HepG2 (cell line): Measurements from ENCODE around the gene TSSK2. TPM values are rescaled to one million over a fixed set of nuclear protein-coding genes. Genes with fewer than 3 reads are reported as not detected.

Source experiments
- ATAC-seq: fragments of 200-7000 bp; cut with Tn5 transposase; 3 replicates; pipeline ENCODE4 v1.9.1; 2020; ENCODE audit warnings: mild to moderate bottlenecking, moderate library complexity
- BruUV-seq: library from RNA; stranded (reverse); fragments of 400-500 nt; replicated peaks from 2 replicates; lab custom pipeline; 2021; lab: Mats Ljungman, UMichigan
- CTCF ChIA-PET: fragments of 300-600 bp; formaldehyde crosslinking; extraction: SDS; loops from one replicate; lab custom pipeline; 2021; ENCODE audit warnings: low total read pairs, inconsistent platforms, low intra/inter-chr PET ratio; lab: Yijun Ruan, JAX
- POLR2A ChIA-PET: fragments of 350-600 bp; sonication (Branson Sonifier 250); formaldehyde crosslinking; loops from one replicate; lab custom pipeline; 2020; ENCODE audit warnings: antibody characterized with exemption, inconsistent platforms; lab: Yijun Ruan, JAX
- DNase-seq: peaks from one replicate; pipeline ENCODE4 v3.0.0-alpha.2; 2015; ENCODE audit warnings: low spot score
- FAIRE-seq: peaks from 3 replicates; lab custom pipeline; 2011; peaks lifted over from hg19 to GRCh38; lab: Jason Lieb, UNC
- H2AFZ ChIP-seq: one replicate; pipeline ENCODE4 v1.6.1; 2011; ENCODE audit warnings: low read length, inconsistent platforms
- H3K27ac ChIP-seq: fragments of 300-600 bp; 3 replicates; pipeline ENCODE4 v1.8.0; 2011; ENCODE audit warnings: mixed run types, mild to moderate bottlenecking, mixed read lengths, low read length, inconsistent platforms; ENCODE audit not compliant: insufficient read depth; ENCODE audit errors: extremely low read length
- H3K27me3 ChIP-seq, 2 experiments: fragments of 200-600 bp in 1 of 2; 2 replicates in 1 of 2; 3 replicates in 1 of 2; pipeline versions ENCODE4 v1.6.0 to v1.8.0; 2011; ENCODE audit warnings: low read length in 2 of 2, mild to moderate bottlenecking in 2 of 2, moderate library complexity in 2 of 2, inconsistent platforms in 1 of 2; ENCODE audit not compliant: insufficient read depth in 2 of 2, control insufficient read depth in 1 of 2
- H3K36me3 ChIP-seq, 2 experiments: fragments of 200-600 bp in 1 of 2; replicated peaks in 1 of 2; 2 replicates in 1 of 2; 3 replicates in 1 of 2; pipeline versions ENCODE4 v1.5.1 to v1.8.0; 2011; ENCODE audit warnings: low read length in 2 of 2, inconsistent platforms in 1 of 2; ENCODE audit not compliant: insufficient read depth in 2 of 2, control insufficient read depth in 1 of 2
- H3K4me1 ChIP-seq: 2 replicates; pipeline ENCODE4 v1.5.1; 2012; ENCODE audit warnings: low read length, inconsistent platforms; ENCODE audit not compliant: insufficient read depth
- H3K4me2 ChIP-seq: 2 replicates; pipeline ENCODE4 v1.6.0; 2011; ENCODE audit warnings: low read depth, low read length, inconsistent platforms
- H3K4me3 ChIP-seq, 3 experiments: fragments of 200-600 bp in 1 of 3; sonication (generic), shearing (Covaris generic) in 1 of 3; replicated peaks in 1 of 3; 2 replicates each; pipeline ENCODE4 v1.5.1; 2011 to 2016; ENCODE audit warnings: low read length in 3 of 3, inconsistent platforms in 2 of 3, low read depth in 2 of 3, mild to moderate bottlenecking in 2 of 3, control low read depth in 1 of 3, mixed read lengths in 1 of 3; ENCODE audit not compliant: insufficient read depth in 1 of 3
- H3K79me2 ChIP-seq: one replicate; pipeline ENCODE4 v1.6.1; 2011; ENCODE audit warnings: low read length, inconsistent platforms; ENCODE audit not compliant: insufficient read depth
- H3K9ac ChIP-seq: 2 replicates; pipeline ENCODE4 v1.6.0; 2011; ENCODE audit warnings: mild to moderate bottlenecking, low read depth, low read length, inconsistent platforms; ENCODE audit not compliant: insufficient read depth
- H3K9me3 ChIP-seq: 2 replicates; pipeline ENCODE4 v1.5.1; 2012; ENCODE audit warnings: mild to moderate bottlenecking, low read length
- H4K20me1 ChIP-seq: 2 replicates; pipeline ENCODE4 v1.6.0; 2011; ENCODE audit warnings: inconsistent platforms, mild to moderate bottlenecking, low read length, moderate library complexity; ENCODE audit not compliant: insufficient read depth
- CC2D1A ChIP-seq: sonication (generic); formaldehyde crosslinking; IDR thresholded peaks from 2 replicates; pipeline ENCODE4 v1.8.1; 2023; ENCODE audit warnings: mild to moderate bottlenecking, missing genetic modification reagents
- HNRNPK ChIP-seq: fragments of 200-400 bp; formaldehyde crosslinking; IDR thresholded peaks from 2 replicates; pipeline ENCODE4 v1.6.1; 2018; ENCODE audit warnings: low read length, low read depth, moderate library complexity, mild to moderate bottlenecking; ENCODE audit not compliant: poor library complexity, severe bottlenecking
- MED1 ChIP-seq: sonication (generic); formaldehyde crosslinking; IDR thresholded peaks from 2 replicates; pipeline ENCODE4 v1.4.0; 2020; ENCODE audit warnings: missing genetic modification reagents
- TGIF2 ChIP-seq: IDR thresholded peaks from 2 replicates; pipeline ENCODE4 v1.6.1; 2016; ENCODE audit warnings: control low read depth, missing compliant biosample characterization
- WGBS: methylation state at CpG from one replicate; pipeline ENCODE4 v1.1.6; 2017; ENCODE audit warnings: low lambda C conversion rate; 5-methylcytosine and 5-hydroxymethylcytosine counted together
- in situ Hi-C: cut with HindIII; loops from 2 replicates; pipeline ENCODE4 v1.10.0; 2017; ENCODE audit warnings: low pct_unique_long_range_greater_than_20kb; ENCODE audit not compliant: extremely low pct_ligation_motif_present
- intact Hi-C: fragments of 100-400 bp; cut with micrococcal nuclease; formaldehyde crosslinking; loops from one replicate; pipeline ENCODE4 v1.10.0; 2022; ENCODE audit not compliant: unreplicated experiment
- polyA plus RNA-seq, 8 experiments: library from polyadenylated mRNA; depleted of rRNA in 3 of 8; stranded (reverse) in 7 of 8; unstranded in 1 of 8; fragments of >200 nt; fragmentation: Illumina TruSeq in 4 of 8; extraction: Trizol in 4 of 8; gene quantifications; 2 replicates each; pipeline versions ENCODE4 v1.2.1 to v1.2.3, GENCODE V29; 2011 to 2016; ENCODE audit warnings: low read depth in 4 of 8, missing spikeins in 1 of 8, mixed read lengths in 1 of 8; ENCODE audit not compliant: insufficient read depth in 1 of 8
- total RNA-seq, 5 experiments: library from RNA; depleted of rRNA; stranded (reverse); fragments of >200 nt; fragmentation: Illumina TruSeq; extraction: Trizol; gene quantifications; 2 replicates each; pipeline ENCODE4 v1.2.3, GENCODE V29; 2016; ENCODE audit warnings: low read depth in 1 of 5
- TF ChIP-seq, protein P1 (sequence below): IDR thresholded peaks from 2 replicates; pipeline ENCODE4 v1.6.1; 2012; ENCODE audit warnings: inconsistent platforms
- TF ChIP-seq, protein P2 (sequence below): sonication (generic); formaldehyde crosslinking; IDR thresholded peaks from 2 replicates; pipeline ENCODE4 v1.4.0; 2020; ENCODE audit warnings: mild to moderate bottlenecking, missing genetic modification reagents

TSSK2 gene
- total and polyA plus RNA-seq, 2 of the 13 experiments (the other 11 are each of a cell fraction or from before 2014, with no cell fraction given) = not detected

DNA sequence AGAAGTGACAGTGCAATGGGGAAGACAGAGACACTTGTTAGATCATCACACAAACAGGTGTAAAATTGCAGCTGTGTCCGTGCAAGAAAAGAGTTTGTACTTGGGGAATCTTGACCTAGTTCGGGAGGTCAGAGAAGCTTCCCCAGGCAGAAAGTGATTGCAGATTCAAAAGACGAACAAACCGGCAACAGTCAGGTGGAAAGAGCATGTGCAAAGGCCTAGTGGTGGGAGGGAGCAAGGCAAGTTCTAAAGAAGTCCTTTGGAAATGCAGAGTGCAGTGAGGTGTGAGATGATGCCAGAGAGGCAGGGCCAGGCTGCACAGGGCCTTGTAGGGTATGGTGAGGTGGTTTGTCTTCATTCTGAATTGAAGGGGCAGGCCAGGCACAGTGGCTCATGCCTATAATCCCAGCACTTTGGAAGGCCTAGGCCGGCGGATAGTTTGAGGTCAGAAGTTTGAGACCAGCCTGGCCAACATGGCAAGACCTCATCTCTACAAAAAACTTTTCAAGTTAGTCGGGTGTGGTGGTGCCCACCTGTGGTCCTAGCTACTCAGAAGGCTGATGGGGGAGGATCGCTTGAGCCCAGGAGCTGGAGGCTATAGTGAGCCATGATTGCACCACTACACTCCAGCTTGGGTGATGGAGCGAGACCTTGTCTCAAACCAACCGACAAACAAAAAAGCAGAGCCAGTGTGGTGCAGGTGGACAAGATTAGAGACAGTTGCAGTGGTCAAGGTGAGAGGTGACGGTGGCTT lies 15.3 kb downstream of the TSSK2 start:
- POLR2A ChIA-PET = interaction anchor here (0.9 kb wide), 1 partner anchor 32 kb away, joined by 3 read pairs; the partner anchor contains the start of gene SLC25A1
- peak overlapping the region in 1 of 3 experiments; percentile 36; a peak in 1 of 6 replicates for H3K4me3 ChIP-seq
- DNase-seq (peak; percentile 25), FAIRE-seq (no peak), ATAC-seq (peak; percentile 54)
- BruUV-seq = no TSS peak
- H3K4me1 ChIP-seq = peaks cover 17% of the 10 kb centered on the region
- CTCF ChIA-PET = no interaction called here
- intact Hi-C loops = no loop called here
- H3K79me2 ChIP-seq = peaks cover 13% of the 10 kb centered on the region
- in situ Hi-C loops = no loop called here
- no peaks in the 10 kb centered on the region for H4K20me1 ChIP-seq
- no peak overlapping the region for H3K9ac ChIP-seq
- no peaks in the 10 kb centered on the region for H3K9me3 ChIP-seq
- no peak overlapping the region for H3K27ac ChIP-seq
- H3K4me2 ChIP-seq = peak overlapping the region; percentile 55; the same call in 1 of the 2 replicates
- peak overlapping the region; percentile 17 for H2AFZ ChIP-seq
- H3K36me3 ChIP-seq = peaks cover 2 to 7% of the 10 kb centered on the region in 2 experiments; a peak in 3 of 5 replicates
- H3K27me3 ChIP-seq = peaks cover 7 to 47% of the 10 kb centered on the region in 2 experiments; a peak in 4 of 5 replicates
- WGBS = 29% methylated on average over 11 of the region's 11 CpGs
- TF ChIP-seq, protein P1, sequence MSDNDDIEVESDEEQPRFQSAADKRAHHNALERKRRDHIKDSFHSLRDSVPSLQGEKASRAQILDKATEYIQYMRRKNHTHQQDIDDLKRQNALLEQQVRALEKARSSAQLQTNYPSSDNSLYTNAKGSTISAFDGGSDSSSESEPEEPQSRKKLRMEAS = peak; percentile 28; the same call in 1 of the 2 replicates
- TF ChIP-seq TGIF2 = no peak

DNA sequence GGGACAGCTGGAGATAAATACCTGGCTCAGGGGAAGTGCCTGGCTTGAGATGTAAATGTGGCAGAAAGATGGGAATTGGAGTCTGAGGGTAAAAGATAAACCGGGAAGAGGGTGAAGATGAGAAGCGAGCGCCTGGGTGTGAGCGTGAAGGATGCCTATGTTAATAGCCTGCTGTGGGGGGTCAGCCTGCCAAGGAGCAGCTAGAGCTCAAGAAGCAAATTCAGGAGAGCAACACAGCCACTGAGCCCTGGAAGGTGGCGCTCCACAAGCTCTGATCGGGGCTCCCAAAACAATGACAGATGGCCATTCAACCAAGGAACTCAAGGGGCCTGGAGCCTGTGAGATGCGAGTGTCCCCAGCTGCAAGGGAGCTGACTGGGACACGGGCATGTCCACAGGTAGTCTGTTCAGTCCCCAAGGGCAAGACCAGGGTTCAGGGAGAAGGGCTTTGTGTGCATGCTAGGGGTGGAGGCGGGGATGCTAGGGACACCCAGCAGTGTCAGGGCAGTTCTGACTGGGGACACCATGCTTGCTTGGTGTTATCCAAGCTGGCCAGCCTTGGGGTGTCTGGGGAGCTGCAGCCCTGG lies 16.2 kb downstream of the TSSK2 start:
- Histone ChIP-seq H3K4me2 (no peak overlapping the region), H3K27ac (no peak overlapping the region), H3K79me2 (peaks cover 13% of the 10 kb centered on the region), H3K9ac (no peak overlapping the region), H3K4me1 (peaks cover 17% of the 10 kb centered on the region), H3K36me3 (peaks cover 0 to 2% of the 10 kb centered on the region in 2 experiments; a peak in 2 of 5 replicates), H4K20me1 (no peaks in the 10 kb centered on the region), H2AFZ (no peak overlapping the region), H3K4me3 (no peak overlapping the region), H3K9me3 (no peaks in the 10 kb centered on the region), H3K27me3 (peaks cover 7 to 54% of the 10 kb centered on the region in 2 experiments; a peak in 4 of 5 replicates)
- ATAC-seq (no peak), DNase-seq (no peak), FAIRE-seq (no peak)
- no TSS peak for BruUV-seq
- intact Hi-C loops = no loop called here
- POLR2A ChIA-PET = interaction anchor here (0.9 kb wide), 1 partner anchor 31 kb away, joined by 3 read pairs; the partner anchor contains the start of gene SLC25A1
- TF ChIP-seq CC2D1A (no peak), HNRNPK (no peak), MED1 (CRISPR knock-in tag) (no peak)
- TF ChIP-seq, protein P2, sequence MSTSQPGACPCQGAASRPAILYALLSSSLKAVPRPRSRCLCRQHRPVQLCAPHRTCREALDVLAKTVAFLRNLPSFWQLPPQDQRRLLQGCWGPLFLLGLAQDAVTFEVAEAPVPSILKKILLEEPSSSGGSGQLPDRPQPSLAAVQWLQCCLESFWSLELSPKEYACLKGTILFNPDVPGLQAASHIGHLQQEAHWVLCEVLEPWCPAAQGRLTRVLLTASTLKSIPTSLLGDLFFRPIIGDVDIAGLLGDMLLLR (CRISPR knock-in tag) = no peak
- 41% methylated on average over 4 of the region's 9 CpGs for WGBS
- CTCF ChIA-PET = no interaction called here
- in situ Hi-C loops = no loop called here
